Nephron progenitor cell (in vitro differentiated cells): ENCODE results near the gene PARP15.

Experiments
- DNase-seq: peaks from one replicate; pipeline ENCODE4 v3.0.0; 2021
- H3K27ac Mint-ChIP-seq: 2 replicates; pipeline ENCODE4 v1.8.0; 2021; ENCODE audit warnings: mild to moderate bottlenecking, moderate library complexity, mixed read lengths
- H3K27me3 Mint-ChIP-seq: 2 replicates; pipeline ENCODE4 v1.8.0; 2021; ENCODE audit warnings: mild to moderate bottlenecking, low read depth, mixed read lengths; ENCODE audit not compliant: poor library complexity
- H3K36me3 Mint-ChIP-seq: 2 replicates; pipeline ENCODE4 v1.8.0; 2021; ENCODE audit warnings: low read depth, mixed read lengths
- H3K4me1 Mint-ChIP-seq: 2 replicates; pipeline ENCODE4 v1.8.0; 2021; ENCODE audit warnings: mixed read lengths
- H3K4me3 Mint-ChIP-seq: 2 replicates; pipeline ENCODE4 v1.8.0; 2021; ENCODE audit warnings: mild to moderate bottlenecking, moderate library complexity, mixed read lengths
- H3K9me3 Mint-ChIP-seq: 2 replicates; pipeline ENCODE4 v1.8.0; 2021; ENCODE audit warnings: mild to moderate bottlenecking, moderate library complexity, mixed read lengths
- TF ChIP-seq, protein P1 (sequence below): fragments of 200-600 bp; sonication (generic); IDR thresholded peaks from 2 replicates; pipeline ENCODE4 v1.5.0; 2021; ENCODE audit warnings: antibody characterized with exemption

PARP15 gene

GRCh38 chr3:122589297-122589696 is 11.8 kb downstream of the PARP15 start:
- peaks cover under 1% of the 10 kb centered on the region for H3K9me3 Mint-ChIP-seq
- no peak overlapping the region for H3K4me3 Mint-ChIP-seq
- H3K27me3 Mint-ChIP-seq: peaks cover 4% of the 10 kb centered on the region
- H3K4me1 Mint-ChIP-seq: no peaks in the 10 kb centered on the region
- TF ChIP-seq, protein P1, sequence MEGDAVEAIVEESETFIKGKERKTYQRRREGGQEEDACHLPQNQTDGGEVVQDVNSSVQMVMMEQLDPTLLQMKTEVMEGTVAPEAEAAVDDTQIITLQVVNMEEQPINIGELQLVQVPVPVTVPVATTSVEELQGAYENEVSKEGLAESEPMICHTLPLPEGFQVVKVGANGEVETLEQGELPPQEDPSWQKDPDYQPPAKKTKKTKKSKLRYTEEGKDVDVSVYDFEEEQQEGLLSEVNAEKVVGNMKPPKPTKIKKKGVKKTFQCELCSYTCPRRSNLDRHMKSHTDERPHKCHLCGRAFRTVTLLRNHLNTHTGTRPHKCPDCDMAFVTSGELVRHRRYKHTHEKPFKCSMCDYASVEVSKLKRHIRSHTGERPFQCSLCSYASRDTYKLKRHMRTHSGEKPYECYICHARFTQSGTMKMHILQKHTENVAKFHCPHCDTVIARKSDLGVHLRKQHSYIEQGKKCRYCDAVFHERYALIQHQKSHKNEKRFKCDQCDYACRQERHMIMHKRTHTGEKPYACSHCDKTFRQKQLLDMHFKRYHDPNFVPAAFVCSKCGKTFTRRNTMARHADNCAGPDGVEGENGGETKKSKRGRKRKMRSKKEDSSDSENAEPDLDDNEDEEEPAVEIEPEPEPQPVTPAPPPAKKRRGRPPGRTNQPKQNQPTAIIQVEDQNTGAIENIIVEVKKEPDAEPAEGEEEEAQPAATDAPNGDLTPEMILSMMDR: no peak
- no peaks in the 10 kb centered on the region for H3K36me3 Mint-ChIP-seq
- DNase-seq: no peak
- no peak overlapping the region for H3K27ac Mint-ChIP-seq

DNA sequence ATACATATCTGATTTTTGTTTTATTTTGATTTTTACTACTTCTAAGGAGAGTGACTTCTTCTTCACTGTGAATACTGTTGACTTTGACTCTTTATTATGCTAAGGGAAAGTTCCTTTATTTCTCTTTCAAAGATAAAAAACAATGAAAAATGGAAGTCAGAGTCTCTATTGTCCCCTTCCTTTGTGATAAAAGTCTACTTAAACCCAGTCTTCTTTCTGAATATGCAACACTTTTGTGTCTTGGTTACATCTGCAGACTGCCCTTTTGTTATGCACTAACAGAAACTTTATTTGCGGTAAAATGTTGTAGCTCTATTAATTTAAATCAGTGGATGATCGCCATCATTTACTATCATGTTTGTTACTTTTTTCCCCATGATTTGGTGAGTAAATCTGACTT is 13.2 kb downstream of the PARP15 start:
- no peak for DNase-seq
- Mint-ChIP-seq H3K36me3 (no peaks in the 10 kb centered on the region), H3K27ac (no peak overlapping the region), H3K27me3 (peaks cover 6% of the 10 kb centered on the region), H3K4me3 (no peak overlapping the region), H3K9me3 (no peaks in the 10 kb centered on the region), H3K4me1 (no peaks in the 10 kb centered on the region)
- TF ChIP-seq, protein P1: no peak

- Mint-ChIP-seq H3K36me3 (no peaks in the 10 kb centered on the region), H3K27me3 (peaks cover 6% of the 10 kb centered on the region), H3K4me1 (no peaks in the 10 kb centered on the region), H3K27ac (no peak overlapping the region), H3K9me3 (no peaks in the 10 kb centered on the region), H3K4me3 (no peak overlapping the region)
- DNase-seq: no peak
- TF ChIP-seq, protein P1: no peak
These were observed 16.6 kb downstream of the PARP15 start for GRCh38 chr3:122594025-122594424.

DNA sequence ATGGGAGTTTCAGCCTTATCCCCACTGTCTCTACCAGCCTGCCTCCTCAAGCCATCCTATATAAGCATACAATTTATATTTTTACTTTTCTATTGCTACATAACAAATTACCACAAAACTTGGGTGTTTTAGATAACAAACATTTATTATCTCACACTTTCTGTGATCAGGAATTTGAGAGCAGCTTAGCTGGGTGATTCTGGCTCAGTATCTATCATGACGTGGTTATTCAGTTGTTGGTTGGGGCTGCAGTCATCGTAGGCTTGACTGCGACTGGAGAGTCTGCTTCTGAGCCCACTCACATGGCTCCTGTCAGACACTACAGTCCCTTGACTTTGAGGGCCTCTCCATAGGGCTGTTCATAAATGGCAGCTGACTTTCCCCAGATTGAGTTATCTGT is 20.7 kb downstream of the PARP15 start:
- TF ChIP-seq, protein P1: no peak
- no peaks in the 10 kb centered on the region for H3K9me3 Mint-ChIP-seq
- H3K4me3 Mint-ChIP-seq: no peak overlapping the region
- no peaks in the 10 kb centered on the region for H3K4me1 Mint-ChIP-seq
- peaks cover 9% of the 10 kb centered on the region for H3K27me3 Mint-ChIP-seq
- H3K27ac Mint-ChIP-seq: no peak overlapping the region
- DNase-seq: no peak
- H3K36me3 Mint-ChIP-seq: no peaks in the 10 kb centered on the region

DNA sequence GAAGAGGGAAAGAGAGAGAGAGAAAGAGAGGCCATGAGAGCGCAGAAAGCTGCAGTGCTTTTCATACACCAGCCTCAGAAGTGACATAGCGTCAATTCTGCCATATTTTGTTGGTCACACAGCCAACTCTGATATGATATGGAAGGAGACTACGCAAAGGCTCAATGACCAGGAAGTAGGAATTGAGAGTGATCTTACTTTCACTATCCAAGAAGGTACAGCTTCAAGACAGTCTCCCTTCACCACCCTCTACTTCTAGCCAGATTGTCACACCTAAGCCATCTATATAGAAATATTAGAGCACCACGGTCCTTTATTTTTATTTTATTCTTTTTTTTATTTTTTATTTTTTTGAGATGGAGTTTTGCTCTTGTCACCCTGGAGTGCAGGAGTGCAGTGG is 21.1 kb downstream of the PARP15 start:
- Mint-ChIP-seq H3K36me3 (no peaks in the 10 kb centered on the region), H3K27ac (no peak overlapping the region), H3K4me3 (no peak overlapping the region), H3K27me3 (peaks cover 9% of the 10 kb centered on the region), H3K9me3 (no peaks in the 10 kb centered on the region), H3K4me1 (no peaks in the 10 kb centered on the region)
- DNase-seq: no peak
- TF ChIP-seq, protein P1: no peak

- peaks cover 4% of the 10 kb centered on the region for H3K4me1 Mint-ChIP-seq
- peaks cover 9% of the 10 kb centered on the region for H3K27me3 Mint-ChIP-seq
- no peaks in the 10 kb centered on the region for H3K9me3 Mint-ChIP-seq
- H3K36me3 Mint-ChIP-seq: no peaks in the 10 kb centered on the region
- TF ChIP-seq, protein P1: no peak
- no peak overlapping the region for H3K4me3 Mint-ChIP-seq
- H3K27ac Mint-ChIP-seq: no peak overlapping the region
- no peak for DNase-seq
These were observed 24.7 kb downstream of the PARP15 start for GRCh38 chr3:122602011-122602710.
